ENCODE results near the gene GPI. TPM values are rescaled to one million over a fixed set of nuclear protein-coding genes. Genes with fewer than 3 reads are reported as not detected.

The GPI gene
- total RNA-seq, 1 experiment from 2014 or later = 201 TPM

GRCh38 chr19:34353546-34353945 lies 11.4 kb upstream of the GPI start:
- ChIA-PET CTCF (interaction anchor here (1.1 to 1.8 kb wide), 3 partner anchors 11 to 18 kb away, joined by 3 to 5 read pairs (median 4); no protein-coding TSS in a partner anchor), POLR2A (no interaction called here)
- H3K36me3 Mint-ChIP-seq (ENCODE audit: insufficient read depth, unreplicated experiment) = peaks cover 32% of the 10 kb centered on the region
- BruUV-seq (replicated peaks) = no TSS peak
- TF ChIP-seq CTCF (IDR thresholded peaks at IDR 0.05; ENCODE audit: unreplicated experiment) = no peak
- DNase-seq (ENCODE audit: unreplicated experiment) = no peak
- no peaks in the 10 kb centered on the region for H3K9me3 Mint-ChIP-seq (ENCODE audit: unreplicated experiment)
- H3K27me3 Mint-ChIP-seq (ENCODE audit: insufficient read depth, unreplicated experiment) = no peaks in the 10 kb centered on the region
- no peak overlapping the region for H3K4me3 Mint-ChIP-seq (ENCODE audit: unreplicated experiment)
- H3K27ac Mint-ChIP-seq (ENCODE audit: low read depth, unreplicated experiment) = no peak overlapping the region
- H3K4me1 Mint-ChIP-seq (ENCODE audit: insufficient read depth, unreplicated experiment) = no peaks in the 10 kb centered on the region
- intact Hi-C loops (cut with micrococcal nuclease) = no loop called here

GRCh38 chr19:34355201-34355600 lies 9.8 kb upstream of the GPI start:
- Mint-ChIP-seq H3K27me3 (ENCODE audit: insufficient read depth, unreplicated experiment) (no peaks in the 10 kb centered on the region), H3K9me3 (ENCODE audit: unreplicated experiment) (no peaks in the 10 kb centered on the region), H3K27ac (ENCODE audit: low read depth, unreplicated experiment) (no peak overlapping the region), H3K4me3 (ENCODE audit: unreplicated experiment) (no peak overlapping the region), H3K36me3 (ENCODE audit: insufficient read depth, unreplicated experiment) (peaks cover 23% of the 10 kb centered on the region), H3K4me1 (ENCODE audit: insufficient read depth, unreplicated experiment) (peaks cover 8% of the 10 kb centered on the region)
- no peak for TF ChIP-seq CTCF (IDR thresholded peaks at IDR 0.05; ENCODE audit: unreplicated experiment)
- ChIA-PET CTCF (interaction anchor here (0.5 to 5.4 kb wide), 2 partner anchors 11 to 86 kb away, joined by 3 to 37 read pairs; no protein-coding TSS in a partner anchor), POLR2A (interaction anchor here (0.9 kb wide), 1 partner anchor 10 kb away, joined by 3 read pairs; no protein-coding TSS in a partner anchor)
- BruUV-seq (replicated peaks) = no TSS peak
- DNase-seq (ENCODE audit: unreplicated experiment) = no peak
- intact Hi-C loops (cut with micrococcal nuclease) = no loop called here

GRCh38 chr19:34356875-34357274 lies 8.1 kb upstream of the GPI start:
- intact Hi-C loops (cut with micrococcal nuclease) = no loop called here

GRCh38 chr19:34357431-34357830 lies 7.6 kb upstream of the GPI start:
- intact Hi-C loops (cut with micrococcal nuclease) = no loop called here
- CTCF ChIA-PET = interaction anchor here (1.2 to 5.4 kb wide), 3 partner anchors 13 to 135 kb away, joined by 4 to 37 read pairs (median 4); no protein-coding TSS in a partner anchor

More at GRCh38 chr19:34356875-34357274, 8.1 kb upstream of the GPI start:
- H3K27ac Mint-ChIP-seq (ENCODE audit: low read depth, unreplicated experiment) = no peak overlapping the region
- POLR2A ChIA-PET = interaction anchor here (0.7 to 0.9 kb wide), 2 partner anchors 9 kb away, joined by 3 to 4 read pairs; no protein-coding TSS in a partner anchor
- no peaks in the 10 kb centered on the region for H3K27me3 Mint-ChIP-seq (ENCODE audit: insufficient read depth, unreplicated experiment)
- H3K36me3 Mint-ChIP-seq (ENCODE audit: insufficient read depth, unreplicated experiment) = peaks cover 15% of the 10 kb centered on the region
- DNase-seq (ENCODE audit: unreplicated experiment) = no peak
- no peaks in the 10 kb centered on the region for H3K9me3 Mint-ChIP-seq (ENCODE audit: unreplicated experiment)
- no TSS peak for BruUV-seq (replicated peaks)
- H3K4me1 Mint-ChIP-seq (ENCODE audit: insufficient read depth, unreplicated experiment) = peaks cover 8% of the 10 kb centered on the region
- no peak for TF ChIP-seq CTCF (IDR thresholded peaks at IDR 0.05; ENCODE audit: unreplicated experiment)
- no peak overlapping the region for H3K4me3 Mint-ChIP-seq (ENCODE audit: unreplicated experiment)
- CTCF ChIA-PET = interaction anchor here (0.6 to 5.4 kb wide), 4 partner anchors 12 to 135 kb away, joined by 4 to 37 read pairs (median 4); no protein-coding TSS in a partner anchor

More at GRCh38 chr19:34357431-34357830, 7.6 kb upstream of the GPI start:
- Mint-ChIP-seq H3K36me3 (ENCODE audit: insufficient read depth, unreplicated experiment) (peaks cover 14% of the 10 kb centered on the region), H3K4me3 (ENCODE audit: unreplicated experiment) (no peak overlapping the region), H3K4me1 (ENCODE audit: insufficient read depth, unreplicated experiment) (peaks cover 8% of the 10 kb centered on the region), H3K9me3 (ENCODE audit: unreplicated experiment) (no peaks in the 10 kb centered on the region), H3K27me3 (ENCODE audit: insufficient read depth, unreplicated experiment) (no peaks in the 10 kb centered on the region), H3K27ac (ENCODE audit: low read depth, unreplicated experiment) (no peak overlapping the region)
- no peak for DNase-seq (ENCODE audit: unreplicated experiment)
- no peak for TF ChIP-seq CTCF (IDR thresholded peaks at IDR 0.05; ENCODE audit: unreplicated experiment)
- POLR2A ChIA-PET = interaction anchor here (0.7 to 0.9 kb wide), 2 partner anchors 8 to 9 kb away, joined by 3 to 4 read pairs; no protein-coding TSS in a partner anchor
- no TSS peak for BruUV-seq (replicated peaks)

All from MCF 10A (cell line).